DMS79 treated with DMSO at 0.1 percent for 48 hours (cell line): ENCODE measurements around the gene ZCCHC24.
"Not testable (repeated sequence)": the region's sequence is repeated elsewhere in the genome, so short reads cannot be mapped to it uniquely, and the experiment has no call there.

Experiments
- DNase-seq: peaks from one replicate; lab custom pipeline; 2025; lab: John Stamatoyannopoulos, UW

Gene ZCCHC24

DNA sequence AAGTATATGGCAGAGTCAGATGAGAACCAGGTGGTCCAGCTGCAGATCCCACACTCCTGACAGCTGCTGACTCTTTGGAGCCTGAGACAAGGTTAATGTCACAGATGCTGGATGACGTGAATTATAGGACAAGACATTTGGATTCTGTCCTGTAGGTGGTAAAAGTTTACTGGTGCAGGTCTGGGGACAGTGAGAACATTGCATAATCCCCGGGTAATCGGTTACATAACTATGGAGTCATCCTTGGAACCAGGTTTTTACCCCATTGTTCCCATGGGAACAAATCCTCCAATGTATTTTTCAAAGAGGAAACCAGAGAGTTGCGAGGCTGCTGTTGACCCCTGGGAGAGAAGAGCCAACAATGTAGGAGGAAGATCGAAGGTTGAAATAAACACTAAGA lies 27.5 kb upstream of the ZCCHC24 start:
- DNase-seq = no peak

DNA sequence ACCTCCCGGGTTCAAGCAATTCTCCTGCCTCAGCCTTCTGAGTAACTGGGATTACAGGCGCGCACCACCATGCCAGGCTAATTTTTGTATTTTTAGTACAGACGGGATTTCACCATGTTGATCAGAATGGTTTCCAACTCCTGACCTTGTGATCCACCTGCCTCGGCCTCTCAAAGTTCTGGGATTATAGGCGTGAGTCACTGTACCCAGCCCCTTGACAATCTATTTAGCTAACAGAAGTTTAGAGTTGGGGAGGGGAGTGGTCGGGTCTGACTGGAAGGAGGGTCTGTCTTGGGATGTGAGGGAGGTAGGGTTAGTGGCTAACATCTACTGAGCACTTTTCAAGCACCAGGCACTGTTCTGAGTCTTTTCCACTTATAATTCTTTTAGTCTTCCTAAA lies 27.0 kb upstream of the ZCCHC24 start:
- DNase-seq = no peak

DNA sequence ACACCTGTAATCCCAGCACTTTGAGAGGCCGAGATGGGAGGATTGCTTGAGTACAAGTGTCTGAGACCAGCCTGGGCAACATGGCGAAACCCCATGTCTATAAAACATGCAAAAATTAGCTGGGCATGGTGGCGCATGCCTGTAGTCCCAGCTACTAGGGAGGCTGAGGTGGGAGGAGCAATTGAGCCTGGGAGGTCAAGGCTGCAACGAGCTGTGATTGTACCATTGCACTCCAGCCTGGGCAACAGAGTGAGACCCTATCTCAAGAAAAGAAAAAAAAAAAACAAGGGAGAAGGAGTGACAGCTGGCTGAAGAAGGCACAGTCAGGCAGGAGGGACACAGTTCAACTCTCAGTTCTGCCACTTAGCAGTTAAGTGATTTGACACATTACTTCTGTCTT lies 26.4 kb upstream of the ZCCHC24 start:
- DNase-seq = no peak

DNA sequence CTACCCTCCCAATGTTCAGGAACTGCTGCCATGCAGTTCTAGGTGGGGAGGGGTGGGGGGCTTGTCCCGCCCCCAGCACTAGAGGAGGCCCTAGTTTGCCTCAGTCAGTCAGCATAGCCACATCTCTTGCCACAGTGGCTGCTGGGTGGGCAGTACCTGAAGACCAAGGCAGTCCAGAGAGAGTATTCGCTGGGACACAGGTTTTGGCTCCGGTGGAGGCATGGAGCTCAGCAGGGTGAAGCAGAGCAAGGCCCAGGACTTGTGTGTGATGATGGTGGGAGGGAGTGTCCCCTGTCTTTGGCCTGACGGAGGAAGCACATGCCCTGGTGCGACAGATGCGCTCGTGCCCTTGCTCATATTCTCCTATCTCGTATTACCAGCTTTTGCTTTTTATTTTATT lies 24.7 kb upstream of the ZCCHC24 start:
- DNase-seq = no peak

DNA sequence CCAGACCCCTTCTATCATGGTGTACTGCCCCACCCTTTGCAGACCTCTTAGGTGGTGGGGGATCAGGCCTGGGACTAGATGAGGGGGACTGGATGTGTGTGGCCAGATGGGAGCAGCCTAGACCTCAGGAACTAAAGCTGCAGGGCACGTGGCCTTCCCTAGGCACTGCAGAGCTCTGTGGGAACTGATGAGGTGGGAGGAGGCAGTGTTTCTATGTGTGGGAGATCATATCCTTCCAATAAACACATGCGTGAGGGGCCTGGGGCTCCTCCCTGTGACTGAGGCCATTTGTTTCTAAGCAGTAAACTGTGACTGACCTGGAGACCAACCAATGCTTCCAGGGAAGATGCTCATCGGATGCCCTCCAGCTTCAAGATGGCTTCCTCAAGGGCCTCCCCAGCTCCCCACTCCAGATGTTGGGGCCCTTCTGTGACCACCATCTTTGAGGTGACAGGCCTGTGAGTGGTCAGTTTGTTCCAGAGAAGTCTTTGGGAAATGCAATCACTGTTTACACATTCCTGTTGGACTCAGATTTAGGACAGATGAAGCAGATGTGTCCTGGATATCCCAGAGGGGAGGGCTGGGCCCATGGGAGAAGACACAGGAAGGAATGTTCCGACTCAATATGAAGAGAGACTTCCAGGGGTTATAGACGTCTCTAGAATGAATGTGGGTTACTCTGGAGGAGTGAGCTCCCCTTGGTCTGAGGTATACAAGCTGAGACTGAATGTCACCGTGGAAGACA lies 23.6 kb upstream of the ZCCHC24 start:
- no peak for DNase-seq

DNA sequence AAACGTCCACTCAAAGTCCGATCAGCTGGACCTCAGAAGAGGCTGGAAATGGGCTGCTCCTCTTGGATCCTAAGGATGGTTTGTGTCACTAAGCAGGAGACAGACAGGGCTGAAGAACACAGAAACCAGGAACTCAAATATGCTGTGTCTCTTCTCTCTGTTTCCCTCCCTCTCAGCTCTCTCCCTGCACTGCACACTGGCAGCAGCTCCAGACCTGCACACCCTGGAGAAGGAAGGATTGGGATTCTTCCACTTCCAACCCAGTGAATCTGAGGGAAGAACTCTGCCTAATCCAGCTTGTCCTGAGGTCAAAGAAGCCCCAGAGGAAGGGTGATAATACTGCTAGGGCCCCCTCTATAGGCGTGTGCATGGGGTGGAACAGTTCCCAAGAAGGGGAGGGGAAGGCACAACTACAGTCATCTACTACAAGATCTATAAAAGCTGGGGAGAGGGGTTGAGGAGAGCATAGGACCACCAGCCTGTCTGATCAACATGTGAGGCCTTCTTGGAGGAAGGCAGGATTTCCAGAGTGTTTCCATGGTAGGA lies 22.7 kb upstream of the ZCCHC24 start:
- no peak for DNase-seq

DNA sequence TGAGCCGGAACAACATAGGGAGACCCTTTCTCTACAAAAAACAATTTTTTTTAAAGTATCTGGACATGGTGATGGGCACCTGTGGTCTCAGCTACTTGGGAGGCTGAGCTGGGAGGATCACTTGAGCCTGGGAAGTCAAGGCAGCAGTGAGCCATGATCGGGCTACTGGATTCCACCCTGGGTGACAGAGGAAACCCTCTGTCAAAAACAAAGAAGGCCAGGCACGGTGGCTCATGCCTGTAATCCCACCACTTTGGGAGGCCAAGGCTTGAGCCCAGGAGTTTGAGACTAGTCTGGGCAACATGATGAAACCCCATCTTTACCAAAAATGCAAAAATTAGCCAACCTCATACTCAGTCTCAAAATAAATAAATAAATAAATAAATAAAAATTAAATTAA lies 19.9 kb upstream of the ZCCHC24 start:
- no peak for DNase-seq

DNA sequence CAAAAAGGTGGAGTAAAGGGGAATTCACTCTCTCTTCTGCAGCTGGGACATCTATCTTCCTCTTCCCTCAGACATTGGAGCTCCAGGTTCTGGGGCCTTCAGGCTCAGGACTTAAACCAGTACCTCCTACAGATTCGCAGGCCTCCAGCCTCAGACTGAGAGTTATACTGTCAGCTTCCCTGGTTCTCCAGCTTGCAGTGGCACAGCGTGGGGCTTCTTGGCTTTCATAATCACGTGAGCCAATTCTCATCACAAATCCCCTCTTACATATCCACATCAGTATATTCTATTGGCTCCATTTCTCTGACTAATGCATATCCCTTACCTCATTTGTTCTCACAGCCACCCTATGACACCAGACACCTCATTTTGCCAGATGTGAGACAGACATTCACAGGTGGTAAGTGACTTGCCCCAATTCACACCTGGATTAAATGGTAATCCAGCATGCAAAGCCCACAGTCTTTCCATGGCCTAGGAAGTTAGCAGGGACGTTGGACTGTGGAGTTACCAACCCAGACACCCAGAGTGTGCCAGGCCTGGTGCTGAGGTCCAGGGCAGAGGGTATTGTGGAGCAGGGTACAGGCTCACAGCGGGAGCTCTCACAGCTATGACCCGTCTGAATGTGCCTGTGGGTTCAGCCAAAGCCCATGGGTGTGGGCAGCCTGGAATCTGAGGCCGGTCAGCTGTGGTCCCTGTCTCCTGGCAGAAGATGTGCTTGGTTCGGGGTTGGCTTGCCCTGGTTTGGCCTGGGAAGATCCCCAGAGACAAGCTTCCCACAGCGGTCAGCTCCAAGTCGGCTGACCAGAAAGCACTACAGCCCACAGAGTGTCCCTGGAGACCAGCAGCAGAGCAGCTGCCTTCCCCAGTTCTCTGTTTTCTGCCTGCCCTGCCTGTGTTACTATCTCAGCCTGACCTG lies 18.4 kb upstream of the ZCCHC24 start:
- DNase-seq = no peak

DNA sequence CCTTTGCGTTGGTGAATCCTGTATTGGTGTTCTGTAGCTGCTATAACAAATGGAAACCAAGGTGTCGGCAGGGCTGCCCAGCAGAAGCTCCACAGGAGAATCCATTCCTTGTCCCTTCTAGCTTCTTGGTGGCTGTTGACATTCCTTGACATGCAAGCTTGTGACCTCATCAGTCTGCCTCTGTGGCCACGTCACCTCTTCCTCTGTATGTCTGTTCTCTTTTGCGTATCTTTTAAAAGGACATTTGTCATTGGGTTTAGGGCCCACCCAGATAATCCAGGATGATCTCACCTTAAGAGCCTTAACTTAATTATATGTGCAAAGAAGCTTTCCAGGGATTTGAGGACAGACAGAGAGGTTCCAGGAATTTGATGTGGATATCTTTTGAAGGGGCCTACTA lies 15.3 kb upstream of the ZCCHC24 start:
- DNase-seq = no peak

DNA sequence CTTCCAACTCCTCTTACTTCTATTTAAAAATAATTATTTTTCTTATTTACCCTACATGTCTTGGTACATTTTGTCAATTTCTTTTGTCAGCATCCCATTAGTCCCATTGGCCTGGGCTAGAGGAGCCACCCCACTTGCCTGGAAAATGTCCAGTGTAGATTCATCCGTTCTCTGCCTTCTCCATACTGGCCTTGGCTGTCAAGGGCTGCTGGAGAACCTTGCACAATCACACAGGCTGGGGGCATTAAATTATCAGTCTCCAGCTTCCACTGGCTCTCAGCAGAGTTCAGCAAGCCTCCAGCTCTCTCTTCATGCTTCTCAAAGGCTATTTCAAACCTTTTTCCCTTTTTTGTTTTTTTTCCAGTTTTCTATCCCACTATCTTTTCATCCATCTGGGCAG lies 13.8 kb upstream of the ZCCHC24 start:
- DNase-seq = no peak

DNA sequence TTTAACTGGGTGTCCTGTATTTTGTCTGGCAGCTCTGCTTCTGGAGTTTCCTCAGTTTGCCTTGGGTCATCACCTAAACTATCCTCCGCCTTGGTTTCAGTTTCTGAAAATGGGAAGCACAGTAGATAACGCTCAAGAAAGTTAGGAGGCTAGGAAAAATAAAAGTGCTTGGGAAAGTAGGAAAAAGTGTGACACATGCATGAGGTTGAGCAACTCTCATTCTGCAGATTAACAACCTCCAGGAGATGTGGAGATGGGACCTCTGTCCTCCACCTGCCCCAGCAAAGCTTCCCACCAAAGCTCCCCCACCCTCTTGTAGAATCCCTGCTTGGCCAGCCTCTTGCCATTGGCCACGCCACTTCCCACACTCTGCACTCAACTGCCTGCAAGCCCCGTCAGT lies 13.1 kb upstream of the ZCCHC24 start:
- DNase-seq = no peak

DNA sequence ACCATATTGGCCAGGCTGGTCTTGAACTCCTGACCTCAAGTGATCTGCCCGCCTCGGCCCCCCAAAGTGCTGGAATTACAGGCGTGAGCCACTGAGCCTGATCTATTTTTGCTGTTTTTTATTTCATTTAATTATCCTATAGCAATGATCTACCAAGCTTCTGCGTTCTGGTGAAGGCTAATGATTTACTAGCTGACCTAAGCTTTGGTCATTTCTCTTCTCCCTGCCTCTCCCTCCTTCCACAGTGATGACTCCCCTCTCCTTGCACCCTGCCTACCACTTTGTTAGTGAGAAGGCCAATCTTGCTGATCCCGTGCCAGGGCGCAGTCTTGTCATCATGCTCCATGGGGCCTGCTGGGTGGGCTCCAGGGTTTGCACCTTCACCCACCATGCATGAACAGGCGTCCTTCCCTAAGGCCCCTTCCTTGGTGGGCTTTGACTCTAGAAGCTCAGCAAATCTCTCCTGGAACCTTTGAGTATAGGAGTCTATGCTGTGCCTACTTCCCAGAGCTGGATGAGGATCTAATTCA lies 11.9 kb upstream of the ZCCHC24 start:
- no peak for DNase-seq

DNA sequence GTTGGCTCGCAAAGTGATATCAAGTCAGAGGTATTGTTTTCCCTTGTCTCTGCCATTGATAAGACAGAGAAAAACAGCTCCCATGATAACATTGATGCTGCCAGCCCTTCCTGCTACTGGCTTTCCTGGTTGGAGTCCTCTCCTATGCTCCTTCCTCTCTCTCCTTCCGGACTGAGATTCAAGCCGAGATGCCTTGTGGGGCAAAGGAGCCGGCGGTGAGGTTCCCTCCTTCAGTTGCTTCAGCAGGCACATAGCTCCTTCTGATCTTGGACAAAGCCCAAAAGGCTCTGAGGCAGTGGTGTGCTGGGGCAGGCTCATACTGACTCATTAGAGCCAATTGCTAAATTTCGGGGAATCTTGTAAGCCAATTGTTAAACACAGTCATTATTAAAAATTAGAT lies 8.8 kb upstream of the ZCCHC24 start:
- no peak for DNase-seq

DNA sequence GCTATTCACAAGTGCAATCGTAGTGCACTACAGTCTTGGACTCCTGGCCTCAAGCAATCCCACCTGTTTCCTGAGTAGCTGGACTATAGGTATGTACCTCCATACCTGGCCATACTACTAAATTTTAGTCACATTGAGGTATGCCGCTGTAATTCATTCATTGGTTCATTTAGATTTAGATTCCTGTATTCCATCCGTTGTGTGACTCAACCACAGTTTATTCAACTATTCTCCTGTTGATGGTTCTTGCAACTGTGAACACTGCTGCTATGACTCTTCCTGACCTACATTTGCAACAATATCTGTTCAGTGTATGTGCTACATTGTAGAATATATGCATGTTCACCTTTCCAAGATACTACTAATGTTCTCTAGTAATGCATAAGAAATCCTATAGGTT lies 8.0 kb upstream of the ZCCHC24 start:
- DNase-seq = no peak

DNA sequence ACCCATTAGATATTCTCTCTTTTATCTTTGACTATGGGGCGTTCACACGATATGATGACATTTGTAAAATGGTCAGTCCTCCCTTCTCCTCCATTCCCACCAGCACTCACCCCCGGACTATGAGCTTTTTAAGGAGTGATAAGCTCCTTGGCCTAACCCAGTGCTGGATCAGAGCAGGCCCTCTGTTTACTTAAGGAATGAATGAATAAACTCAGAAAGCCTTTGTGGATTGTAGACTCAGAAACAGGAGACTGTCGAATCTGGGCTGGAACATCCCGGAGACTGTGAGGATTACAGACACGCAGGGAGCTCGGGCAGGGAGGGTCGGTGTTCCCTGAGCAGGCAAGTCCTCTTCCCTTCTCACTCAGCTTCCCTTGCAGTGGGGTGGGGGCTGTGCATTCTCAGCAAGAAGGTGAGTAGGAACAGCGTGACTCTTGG lies 6.8 kb upstream of the ZCCHC24 start:
- DNase-seq = no peak

DNA sequence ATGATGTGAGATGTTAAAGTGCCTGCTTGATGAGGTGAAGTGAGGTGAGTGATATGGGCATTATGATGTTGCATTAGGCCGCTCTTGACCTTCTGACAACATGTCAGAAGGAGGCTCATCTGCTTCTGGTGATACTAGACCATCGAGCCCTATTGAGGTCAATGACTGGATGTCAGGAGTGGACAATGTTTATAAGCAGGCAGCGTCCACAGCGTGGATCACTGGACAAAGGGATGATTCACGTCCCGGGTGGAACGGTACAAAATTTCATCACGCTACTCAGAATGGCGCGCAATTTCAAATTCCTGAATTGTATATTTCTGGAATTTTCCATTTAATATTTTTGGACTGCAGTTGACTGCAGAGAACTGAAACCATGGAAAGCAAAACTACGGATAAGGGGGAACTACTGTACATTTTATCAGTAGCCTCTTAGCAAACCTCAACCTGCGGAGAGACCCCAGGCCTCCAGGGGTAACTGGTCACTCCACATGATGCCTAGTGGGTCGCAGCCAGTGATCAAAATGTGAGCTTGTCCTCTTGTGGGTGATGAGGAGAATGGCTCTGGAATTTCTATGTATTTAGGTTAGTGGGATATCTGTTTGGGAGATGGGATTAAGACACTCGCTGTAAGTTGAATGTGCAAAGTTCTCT lies 5.7 kb upstream of the ZCCHC24 start:
- DNase-seq = no peak

DNA sequence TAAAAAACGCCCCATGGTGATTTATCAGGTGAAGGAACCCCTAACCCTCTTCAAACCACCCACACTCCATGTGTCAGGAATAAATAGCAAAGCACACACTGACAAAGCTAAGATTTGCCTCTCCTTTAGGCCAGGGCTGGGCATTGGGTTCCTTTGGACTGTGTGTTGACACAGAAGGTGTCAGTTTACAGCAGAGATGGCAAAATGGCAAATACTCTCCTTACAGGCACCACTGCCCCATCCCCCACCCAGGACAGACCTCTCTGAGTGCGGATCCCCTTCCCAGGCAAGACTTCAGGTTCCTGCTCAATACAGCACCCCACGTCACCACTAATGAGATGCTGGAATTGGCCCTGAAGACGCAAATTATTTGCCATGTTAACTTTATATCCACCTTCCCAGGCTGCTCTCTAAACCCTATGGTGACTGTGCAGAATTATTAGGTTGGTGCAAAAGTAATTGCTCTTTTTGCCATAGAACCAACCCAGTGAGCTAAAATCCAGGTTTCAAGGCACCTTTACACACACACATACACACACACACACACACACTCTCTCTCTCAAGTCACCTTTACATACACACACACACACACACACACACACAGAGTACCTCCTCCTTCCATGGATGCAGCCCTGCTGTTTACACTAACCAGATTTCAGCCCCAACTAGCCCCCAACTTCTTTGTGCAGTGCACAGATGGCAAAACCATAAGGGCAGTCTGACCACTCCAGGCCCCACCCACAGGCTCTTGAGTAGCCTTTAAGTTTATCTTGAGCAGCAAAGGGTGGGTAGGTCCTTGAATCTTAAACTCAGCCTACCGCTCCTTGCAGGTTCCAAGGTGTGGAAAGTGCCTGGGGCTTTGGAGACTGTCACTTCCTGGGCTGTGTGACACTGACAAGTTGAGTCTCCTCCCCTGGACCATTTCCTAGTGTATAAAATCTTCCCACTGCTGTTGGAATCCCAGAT lies 4.0 kb upstream of the ZCCHC24 start:
- peak; percentile 2 for DNase-seq

DNA sequence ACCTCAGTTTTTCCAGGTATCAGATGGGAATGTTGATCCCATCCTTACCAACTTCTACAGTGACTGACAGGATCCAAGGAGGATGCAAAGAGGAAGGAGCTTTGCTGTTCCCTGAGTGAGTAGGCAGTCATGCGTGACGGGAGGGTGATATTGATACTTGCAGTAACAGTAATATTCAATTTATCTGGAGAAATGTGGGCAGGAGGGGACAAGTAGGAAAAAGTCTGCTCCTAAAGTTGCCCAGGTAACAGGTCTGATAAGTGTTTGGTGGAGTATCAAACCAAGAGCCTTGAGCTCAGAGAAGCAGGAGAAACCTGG lies 3.3 kb upstream of the ZCCHC24 start:
- DNase-seq = no peak

DNA sequence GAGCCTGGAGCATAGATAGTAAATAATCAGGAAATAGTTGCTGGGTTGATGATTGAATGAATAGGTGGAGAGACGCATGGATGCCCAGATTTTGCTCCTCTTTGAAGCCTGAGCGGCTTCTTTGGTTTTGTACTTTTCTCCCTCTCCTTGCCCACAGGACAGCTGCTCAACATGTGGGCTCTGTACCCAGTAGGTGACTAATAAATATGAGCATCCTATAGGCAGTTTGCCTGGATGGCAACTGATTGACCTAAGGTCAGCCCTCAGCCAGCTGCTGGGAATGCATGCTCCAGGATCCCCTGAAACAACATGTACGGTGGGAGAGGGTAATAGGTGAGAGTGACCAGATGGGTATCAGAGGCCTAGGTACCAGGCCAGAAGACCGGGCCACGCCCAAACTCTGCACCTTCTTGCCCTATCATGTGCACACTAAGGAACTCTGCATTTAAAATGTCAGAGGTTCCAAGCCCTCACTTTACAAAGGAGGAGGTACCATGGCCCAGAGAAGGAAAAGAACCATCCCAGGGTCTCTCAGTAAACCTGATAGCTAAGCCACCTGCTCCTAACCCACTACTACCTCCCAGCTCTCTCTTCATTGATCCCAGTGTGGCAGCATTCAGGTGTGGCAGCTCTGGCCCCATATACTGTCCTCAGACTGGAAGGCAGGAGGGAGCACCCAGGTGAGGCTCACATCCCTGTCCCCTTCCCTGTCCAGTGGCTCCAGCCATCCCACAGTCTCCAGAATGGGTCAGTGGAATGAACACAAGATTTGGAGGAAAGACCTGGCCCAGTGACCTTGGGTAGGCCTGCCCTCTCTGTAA lies 2.7 kb upstream of the ZCCHC24 start:
- no peak for DNase-seq

DNA sequence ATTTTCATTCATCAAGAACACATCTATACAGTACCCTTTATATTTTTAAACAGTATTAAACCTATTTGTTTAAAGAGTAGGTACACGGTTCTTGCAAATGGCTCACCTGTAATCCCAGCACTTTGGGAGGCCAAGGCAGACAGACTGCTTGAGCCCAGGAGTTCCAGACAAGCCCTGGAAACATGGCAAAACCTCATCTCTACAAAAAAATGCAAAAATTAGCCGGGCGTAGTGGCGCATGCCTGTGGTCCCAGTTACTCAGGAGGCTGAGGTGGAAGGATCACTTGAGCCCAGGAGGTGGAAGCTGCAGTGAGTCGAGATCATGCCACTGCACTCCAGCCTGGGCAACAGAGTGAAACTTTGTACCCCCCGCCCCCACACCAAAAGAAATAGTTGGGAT lies 1.8 kb upstream of the ZCCHC24 start:
- not testable (repeated sequence) for DNase-seq

DNA sequence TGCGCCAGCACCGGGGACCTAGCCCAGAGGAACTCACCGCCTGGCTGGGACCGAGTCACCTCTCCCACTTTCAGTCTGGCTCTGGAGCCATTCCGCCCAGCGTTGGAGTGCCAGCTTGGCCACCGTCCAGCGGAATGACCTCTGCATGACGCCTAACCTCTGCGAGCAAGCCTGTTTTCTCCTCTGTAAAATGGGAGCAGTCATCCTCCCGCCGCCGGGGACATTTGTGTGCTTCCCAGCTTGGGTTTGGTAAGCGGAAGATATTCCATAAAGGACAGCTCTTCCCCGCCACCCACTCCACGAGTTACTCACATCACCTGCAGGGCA lies 1.3 kb upstream of the ZCCHC24 start:
- no peak for DNase-seq
